Endothelial cell of umbilical vein (primary cell): ENCODE results near the gene HLTF. TPM values are rescaled to one million over a fixed set of nuclear protein-coding genes. Genes with fewer than 3 reads are reported as not detected.

Experiments used
- BruUV-seq: library from RNA; stranded (reverse); fragments of 400-500 nt; replicated peaks from 2 replicates; lab custom pipeline; 2021; lab: Mats Ljungman, UMichigan
- CTCF ChIA-PET: fragments of 300-600, 350-600 bp; sonication (Branson Sonifier 250); formaldehyde crosslinking; loops from one replicate; lab custom pipeline; 2021; ENCODE audit warnings: antibody characterized with exemption, inconsistent platforms; lab: Charles Lee
- POLR2A ChIA-PET: fragments of 300-600, 350-600 bp; sonication (Branson Sonifier 250); formaldehyde crosslinking; loops from one replicate; lab custom pipeline; 2021; ENCODE audit warnings: antibody characterized with exemption, inconsistent platforms; lab: Charles Lee
- DNase-seq: peaks from one replicate; pipeline ENCODE4 v3.0.0-alpha.2; 2011; ENCODE audit warnings: low read depth, low spot score
- FAIRE-seq: peaks from 2 replicates; lab custom pipeline; 2011; peaks lifted over from hg19 to GRCh38; lab: Jason Lieb, UNC
- H2AFZ ChIP-seq: 2 replicates; pipeline ENCODE4 v1.6.0; 2012; ENCODE audit warnings: low read depth, low read length, control low read depth, inconsistent platforms
- H3K27ac ChIP-seq: 2 replicates; pipeline ENCODE4 v1.5.1; 2011; ENCODE audit warnings: low read depth, mild to moderate bottlenecking, control low read depth, low read length, moderate library complexity; ENCODE audit not compliant: insufficient read depth
- H3K27me3 ChIP-seq, 2 experiments: 2 replicates each; pipeline versions ENCODE4 v1.6.0 to v1.6.1; 2011; ENCODE audit warnings: low read length in 2 of 2, mixed read lengths in 1 of 2; ENCODE audit not compliant: control insufficient read depth in 2 of 2, insufficient read depth in 2 of 2
- H3K36me3 ChIP-seq, 2 experiments: 2 replicates in 1 of 2; 3 replicates in 1 of 2; pipeline ENCODE4 v1.5.1; 2011; ENCODE audit warnings: low read length in 2 of 2, mild to moderate bottlenecking in 1 of 2, moderate library complexity in 1 of 2; ENCODE audit not compliant: control insufficient read depth in 2 of 2, insufficient read depth in 2 of 2; ENCODE audit errors: extremely low read depth in 1 of 2
- H3K4me1 ChIP-seq: 3 replicates; pipeline ENCODE4 v1.5.1; 2011; ENCODE audit warnings: mild to moderate bottlenecking, low read length; ENCODE audit not compliant: control insufficient read depth, insufficient read depth; ENCODE audit errors: extremely low read depth
- H3K4me2 ChIP-seq: 2 replicates; pipeline ENCODE4 v1.6.1; 2011; ENCODE audit warnings: low read length, control low read depth, mixed read lengths; ENCODE audit not compliant: insufficient read depth
- H3K4me3 ChIP-seq, 3 experiments: fragments of 200-600 bp in 1 of 3; sonication (generic), shearing (Covaris generic) in 1 of 3; replicated peaks in 1 of 3; 2 replicates each; pipeline ENCODE4 v1.5.1; 2011 to 2016; ENCODE audit warnings: control low read depth in 3 of 3, low read length in 3 of 3, mild to moderate bottlenecking in 2 of 3, inconsistent platforms in 1 of 3, low read depth in 1 of 3, moderate library complexity in 1 of 3; ENCODE audit not compliant: insufficient read depth in 1 of 3
- H3K79me2 ChIP-seq: 2 replicates; pipeline ENCODE4 v1.6.0; 2012; ENCODE audit warnings: low read length, inconsistent platforms; ENCODE audit not compliant: control insufficient read depth, insufficient read depth
- H3K9ac ChIP-seq: replicated peaks from 2 replicates; pipeline ENCODE3; 2011; ENCODE audit warnings: low read length, control low read depth; ENCODE audit not compliant: insufficient read depth; ENCODE audit errors: extremely low read depth
- H3K9me1 ChIP-seq: replicated peaks from 3 replicates; pipeline ENCODE4 v1.6.0; 2011; ENCODE audit warnings: mild to moderate bottlenecking, low read length; ENCODE audit not compliant: control insufficient read depth, insufficient read depth; ENCODE audit errors: extremely low read depth
- H3K9me3 ChIP-seq: replicated peaks from 2 replicates; pipeline ENCODE4 v1.5.1; 2012; ENCODE audit warnings: low read length, inconsistent platforms; ENCODE audit not compliant: control insufficient read depth, insufficient read depth
- H4K20me1 ChIP-seq: replicated peaks from 2 replicates; pipeline ENCODE3; 2011; ENCODE audit warnings: mild to moderate bottlenecking, low read length; ENCODE audit not compliant: control insufficient read depth, insufficient read depth; ENCODE audit errors: extremely low read depth
- EZH2 ChIP-seq: IDR thresholded peaks from 2 replicates; pipeline ENCODE4 v1.6.1; 2012; ENCODE audit warnings: borderline replicate concordance, low read depth, mild to moderate bottlenecking, moderate library complexity, low read length, inconsistent platforms; ENCODE audit not compliant: severe bottlenecking
- FOS ChIP-seq: IDR thresholded peaks from 2 replicates; pipeline ENCODE4 v1.6.1; 2011; ENCODE audit warnings: mild to moderate bottlenecking, low read length, moderate library complexity, borderline replicate concordance; ENCODE audit not compliant: insufficient read depth
- GATA2 ChIP-seq: IDR thresholded peaks from 2 replicates; pipeline ENCODE4 v1.7.0; 2011; ENCODE audit warnings: low read depth, mild to moderate bottlenecking, moderate library complexity, mixed read lengths, low read length; ENCODE audit not compliant: insufficient read length, insufficient read depth
- JUN ChIP-seq: IDR thresholded peaks from 2 replicates; pipeline ENCODE4 v1.6.1; 2011; ENCODE audit warnings: borderline replicate concordance, low read depth; ENCODE audit not compliant: insufficient read length, insufficient read depth
- MYC ChIP-seq: IDR thresholded peaks from one replicate; pipeline ENCODE4 v1.6.1; 2011; ENCODE audit warnings: mild to moderate bottlenecking, low read depth, low read length
- POLR2A ChIP-seq: IDR thresholded peaks from 2 replicates; pipeline ENCODE4 v1.6.1; 2012; ENCODE audit warnings: low read depth, mild to moderate bottlenecking, control low read depth, low read length
- POLR2AphosphoS5 ChIP-seq: IDR thresholded peaks from 2 replicates; pipeline ENCODE4 v1.6.1; 2012; ENCODE audit warnings: low read depth, mild to moderate bottlenecking, control low read depth, low read length, moderate library complexity; ENCODE audit not compliant: insufficient read depth
- dilution Hi-C: fragments of 300-500 bp; cut with MboI; formaldehyde crosslinking; loops from one replicate; pipeline ENCODE4 v1.15.0; 2019; ENCODE audit warnings: low sequenced_read_pairs; ENCODE audit not compliant: extremely low pct_ligation_motif_present
- intact Hi-C: fragments of 100-400 bp; cut with micrococcal nuclease; formaldehyde crosslinking; loops from one replicate; pipeline ENCODE4 v1.10.0; 2022
- polyA plus RNA-seq, 4 experiments: library from polyadenylated mRNA; depleted of rRNA in 3 of 4; stranded (reverse) in 3 of 4; unstranded in 1 of 4; fragments of >200 nt; gene quantifications; 2 replicates each; pipeline versions ENCODE4 v1.2.1 to v1.2.3, GENCODE V29; 2011 to 2012; ENCODE audit warnings: missing spikeins in 1 of 4
- total RNA-seq: library from RNA; stranded (reverse); gene quantifications from 2 replicates; pipeline ENCODE4 v1.2.3, GENCODE V29; 2021
- TF ChIP-seq, protein P1 (sequence below): IDR thresholded peaks from 2 replicates; pipeline ENCODE4 v1.6.1; 2011; ENCODE audit not compliant: insufficient read depth, insufficient read length
- TF ChIP-seq, protein P2 (sequence below), 2 donors: IDR thresholded peaks; 1 replicate in 1 of 2; 2 replicates in 1 of 2; pipeline ENCODE4 v1.5.1; 2011; ENCODE audit warnings: low read length in 2 of 2, mild to moderate bottlenecking in 2 of 2, moderate library complexity in 2 of 2, control low read depth in 1 of 2, inconsistent platforms in 1 of 2, low read depth in 1 of 2; ENCODE audit not compliant: insufficient read depth in 1 of 2; ENCODE audit errors: extremely low read depth in 1 of 2

HLTF gene
- total and polyA plus RNA-seq, 2 donors (not counting 3 experiments of a cell fraction or from before 2014, with no cell fraction given), result 8.7 to 24.6 TPM

DNA sequence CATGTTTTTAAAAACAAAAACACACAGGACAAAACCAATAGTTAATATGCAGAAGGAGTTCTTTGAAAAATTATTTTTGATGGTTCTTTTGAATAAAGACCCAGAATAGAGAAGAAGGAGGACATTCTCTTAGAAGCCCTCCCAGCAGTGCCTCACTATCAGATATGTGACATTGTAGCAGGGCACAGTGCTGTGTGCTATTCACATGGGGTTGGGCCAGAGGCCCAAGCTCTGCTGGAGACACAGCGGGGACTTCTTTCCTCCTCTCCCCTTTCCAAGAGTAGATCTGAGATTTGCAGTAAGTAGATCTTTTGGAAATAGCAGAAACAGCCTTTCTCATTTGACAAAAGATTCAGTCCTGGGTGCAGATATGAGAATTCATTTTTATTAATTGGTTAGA is 88.7 kb downstream of the HLTF start:
- no peaks in the 10 kb centered on the region for H3K9me3 ChIP-seq
- H3K36me3 ChIP-seq, result peaks cover 7 to 13% of the 10 kb centered on the region in 2 experiments
- TF ChIP-seq JUN (no peak), FOS (no peak), POLR2A (no peak), POLR2AphosphoS5 (no peak), MYC (no peak), GATA2 (no peak), EZH2 (no peak)
- TF ChIP-seq, protein P1, sequence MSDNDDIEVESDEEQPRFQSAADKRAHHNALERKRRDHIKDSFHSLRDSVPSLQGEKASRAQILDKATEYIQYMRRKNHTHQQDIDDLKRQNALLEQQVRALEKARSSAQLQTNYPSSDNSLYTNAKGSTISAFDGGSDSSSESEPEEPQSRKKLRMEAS, result no peak
- TF ChIP-seq, protein P2, sequence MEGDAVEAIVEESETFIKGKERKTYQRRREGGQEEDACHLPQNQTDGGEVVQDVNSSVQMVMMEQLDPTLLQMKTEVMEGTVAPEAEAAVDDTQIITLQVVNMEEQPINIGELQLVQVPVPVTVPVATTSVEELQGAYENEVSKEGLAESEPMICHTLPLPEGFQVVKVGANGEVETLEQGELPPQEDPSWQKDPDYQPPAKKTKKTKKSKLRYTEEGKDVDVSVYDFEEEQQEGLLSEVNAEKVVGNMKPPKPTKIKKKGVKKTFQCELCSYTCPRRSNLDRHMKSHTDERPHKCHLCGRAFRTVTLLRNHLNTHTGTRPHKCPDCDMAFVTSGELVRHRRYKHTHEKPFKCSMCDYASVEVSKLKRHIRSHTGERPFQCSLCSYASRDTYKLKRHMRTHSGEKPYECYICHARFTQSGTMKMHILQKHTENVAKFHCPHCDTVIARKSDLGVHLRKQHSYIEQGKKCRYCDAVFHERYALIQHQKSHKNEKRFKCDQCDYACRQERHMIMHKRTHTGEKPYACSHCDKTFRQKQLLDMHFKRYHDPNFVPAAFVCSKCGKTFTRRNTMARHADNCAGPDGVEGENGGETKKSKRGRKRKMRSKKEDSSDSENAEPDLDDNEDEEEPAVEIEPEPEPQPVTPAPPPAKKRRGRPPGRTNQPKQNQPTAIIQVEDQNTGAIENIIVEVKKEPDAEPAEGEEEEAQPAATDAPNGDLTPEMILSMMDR (IDR thresholded peaks at IDR 0.05; ENCODE audit: extremely low read depth in 1 of 2, insufficient read depth in 1 of 2, low read depth in 1 of 2, low read length in 2 of 2), result no peak
- POLR2A ChIA-PET, result no interaction called here
- H4K20me1 ChIP-seq, result no peaks in the 10 kb centered on the region
- CTCF ChIA-PET, result interaction anchor here (4.7 kb wide), 1 partner anchor 42 kb away, joined by 17 read pairs; no protein-coding TSS in a partner anchor
- H3K79me2 ChIP-seq, result peaks cover 7% of the 10 kb centered on the region
- no peak overlapping the region for H3K4me2 ChIP-seq
- no peaks in the 10 kb centered on the region for H3K27me3 ChIP-seq
- intact Hi-C loops (no loop called here), dilution Hi-C loops (no loop called here)
- no peak overlapping the region for H3K27ac ChIP-seq
- DNase-seq (no peak), FAIRE-seq (no peak)
- no peak overlapping the region for H3K4me3 ChIP-seq
- no peak overlapping the region for H3K9ac ChIP-seq
- peaks cover 4% of the 10 kb centered on the region for H3K4me1 ChIP-seq
- H3K9me1 ChIP-seq, result no peaks in the 10 kb centered on the region
- no TSS peak for BruUV-seq
- no peak overlapping the region for H2AFZ ChIP-seq
